Keratinocyte (primary cell): Measurements from ENCODE around the gene DPP10. TPM values are rescaled to one million over a fixed set of nuclear protein-coding genes. Genes with fewer than 3 reads are reported as not detected.
"Not testable (repeated sequence)": the region's sequence is repeated elsewhere in the genome, so short reads cannot be mapped to it uniquely, and the experiment has no call there.

Experiments used
- DNase-seq: peaks from one replicate; pipeline ENCODE4 v3.0.0-alpha.2; 2011; ENCODE audit warnings: low read depth, missing footprints, low spot score
- FAIRE-seq: peaks from 2 replicates; lab custom pipeline; 2011; peaks lifted over from hg19 to GRCh38; lab: Jason Lieb, UNC
- H2AFZ ChIP-seq: 2 replicates; pipeline ENCODE4 v1.6.0; 2012; ENCODE audit warnings: low read length, control low read depth, inconsistent platforms; ENCODE audit not compliant: control insufficient read depth
- H3K27ac ChIP-seq: 2 replicates; pipeline ENCODE4 v1.5.1; 2011; ENCODE audit warnings: low read length; ENCODE audit not compliant: control insufficient read depth, insufficient read depth
- H3K27me3 ChIP-seq: 3 replicates; pipeline ENCODE4 v1.6.0; 2011; ENCODE audit warnings: low read length; ENCODE audit not compliant: control insufficient read depth, insufficient read depth; ENCODE audit errors: extremely low read depth
- H3K36me3 ChIP-seq, 2 experiments: 2 replicates in 1 of 2; 3 replicates in 1 of 2; pipeline ENCODE4 v1.5.1; 2011; ENCODE audit warnings: low read length in 2 of 2, mild to moderate bottlenecking in 1 of 2; ENCODE audit not compliant: control insufficient read depth in 2 of 2, insufficient read depth in 2 of 2; ENCODE audit errors: extremely low read depth in 1 of 2
- H3K4me1 ChIP-seq: 3 replicates; pipeline ENCODE4 v1.5.1; 2011; ENCODE audit warnings: low read length; ENCODE audit not compliant: control insufficient read depth, insufficient read depth; ENCODE audit errors: extremely low read depth
- H3K4me2 ChIP-seq: 3 replicates; pipeline ENCODE4 v1.6.0; 2011; ENCODE audit warnings: low read depth, low read length; ENCODE audit not compliant: control insufficient read depth, insufficient read depth; ENCODE audit errors: extremely low read depth
- H3K4me3 ChIP-seq, 3 experiments: fragments of 200-600 bp in 1 of 3; sonication (generic) in 1 of 3; 2 replicates in 2 of 3; 3 replicates in 1 of 3; pipeline ENCODE4 v1.5.1; 2011 to 2016; ENCODE audit warnings: low read length in 3 of 3, mild to moderate bottlenecking in 3 of 3, control low read depth in 2 of 3, inconsistent platforms in 1 of 3, low read depth in 1 of 3, mixed read lengths in 1 of 3, mixed run types in 1 of 3, moderate library complexity in 1 of 3; ENCODE audit not compliant: control insufficient read depth in 2 of 3, insufficient read depth in 2 of 3; ENCODE audit errors: extremely low read depth in 1 of 3
- H3K79me2 ChIP-seq: 2 replicates; pipeline ENCODE4 v1.6.0; 2012; ENCODE audit warnings: low read length; ENCODE audit not compliant: control insufficient read depth, insufficient read depth
- H3K9ac ChIP-seq: 3 replicates; pipeline ENCODE4 v1.6.0; 2011; ENCODE audit warnings: low read length; ENCODE audit not compliant: control insufficient read depth, insufficient read depth; ENCODE audit errors: extremely low read depth
- H3K9me1 ChIP-seq: 3 replicates; pipeline ENCODE4 v1.6.0; 2011; ENCODE audit warnings: low read length; ENCODE audit not compliant: control insufficient read depth, insufficient read depth; ENCODE audit errors: extremely low read depth
- H3K9me3 ChIP-seq: 2 replicates; pipeline ENCODE4 v1.5.1; 2012; ENCODE audit warnings: low read depth, low read length; ENCODE audit not compliant: control insufficient read depth
- H4K20me1 ChIP-seq: 3 replicates; pipeline ENCODE4 v1.6.0; 2011; ENCODE audit warnings: low read length; ENCODE audit not compliant: control insufficient read depth, insufficient read depth; ENCODE audit errors: extremely low read depth
- CTCF ChIP-seq, 3 experiments: IDR thresholded peaks in 1 of 3; conservative IDR thresholded peaks in 1 of 3; optimal IDR thresholded peaks in 1 of 3; 2 replicates in 2 of 3; 3 replicates in 1 of 3; pipeline versions ENCODE3 to v1.5.1; 2011; ENCODE audit warnings: low read length in 3 of 3, mild to moderate bottlenecking in 3 of 3, moderate library complexity in 2 of 3, control low read depth in 1 of 3, inconsistent platforms in 1 of 3; ENCODE audit not compliant: insufficient read depth in 2 of 3; ENCODE audit errors: extremely low read depth in 1 of 3
- EZH2 ChIP-seq: IDR thresholded peaks from one replicate; pipeline ENCODE4 v1.6.1; 2012; ENCODE audit warnings: inconsistent platforms, mild to moderate bottlenecking, low read length, moderate library complexity
- dilution Hi-C: fragments of 300-500 bp; cut with MboI; formaldehyde crosslinking; loops from one replicate; pipeline ENCODE4 v1.7.0; 2020; ENCODE audit warnings: low sequenced_read_pairs; ENCODE audit not compliant: extremely low pct_ligation_motif_present
- polyA plus RNA-seq, 5 experiments: library from polyadenylated mRNA; depleted of rRNA in 3 of 5; stranded (reverse) in 3 of 5; stranded (forward) in 1 of 5; unstranded in 1 of 5; fragments of >200 nt; gene quantifications; 1 replicate in 1 of 5; 2 replicates in 3 of 5; 3 replicates in 1 of 5; pipeline versions ENCODE4 v1.2.1 to v1.2.3, GENCODE V29; 2011 to 2012; ENCODE audit warnings: missing spikeins in 2 of 5, low read depth in 1 of 5, low replicate concordance in 1 of 5

Gene DPP10
- polyA plus RNA-seq, 1 donor (not counting 4 experiments of a cell fraction or from before 2014, with no cell fraction given), result not detected

GRCh38 chr2:114962532-114962931 is 520.1 kb downstream of the DPP10 start:
- no peaks in the 10 kb centered on the region for H3K79me2 ChIP-seq
- no peaks in the 10 kb centered on the region for H3K4me1 ChIP-seq
- H3K4me2 ChIP-seq, result no peak overlapping the region
- H3K4me3 ChIP-seq, result no peak overlapping the region
- DNase-seq (no peak), FAIRE-seq (no peak)
- H2AFZ ChIP-seq, result no peak overlapping the region
- H3K36me3 ChIP-seq, result no peaks in the 10 kb centered on the region
- no peaks in the 10 kb centered on the region for H4K20me1 ChIP-seq
- H3K9ac ChIP-seq, result no peak overlapping the region
- H3K9me3 ChIP-seq, result no peaks in the 10 kb centered on the region
- H3K27me3 ChIP-seq, result no peaks in the 10 kb centered on the region
- TF ChIP-seq EZH2 (no peak), CTCF (optimal IDR thresholded peaks at IDR 0.05 in 1 of 3, IDR thresholded peaks at IDR 0.05 in 1 of 3, conservative IDR thresholded peaks at IDR 0.05 in 1 of 3; ENCODE audit: extremely low read depth in 1 of 3, insufficient read depth in 2 of 3, low read length in 3 of 3) (no peak)
- H3K27ac ChIP-seq, result no peak overlapping the region
- dilution Hi-C loops, result no loop called here
- H3K9me1 ChIP-seq, result no peaks in the 10 kb centered on the region

- H3K79me2 ChIP-seq, result no peaks in the 10 kb centered on the region
- H3K36me3 ChIP-seq, result no peaks in the 10 kb centered on the region
- FAIRE-seq (no peak), DNase-seq (no peak)
- H4K20me1 ChIP-seq, result no peaks in the 10 kb centered on the region
- no peak overlapping the region for H2AFZ ChIP-seq
- no peaks in the 10 kb centered on the region for H3K9me1 ChIP-seq
- H3K27me3 ChIP-seq, result no peaks in the 10 kb centered on the region
- TF ChIP-seq EZH2 (no peak), CTCF (optimal IDR thresholded peaks at IDR 0.05 in 1 of 3, IDR thresholded peaks at IDR 0.05 in 1 of 3, conservative IDR thresholded peaks at IDR 0.05 in 1 of 3; ENCODE audit: extremely low read depth in 1 of 3, insufficient read depth in 2 of 3, low read length in 3 of 3) (no peak)
- H3K27ac ChIP-seq, result no peak overlapping the region
- H3K4me1 ChIP-seq, result no peaks in the 10 kb centered on the region
- dilution Hi-C loops, result no loop called here
- no peak overlapping the region for H3K9ac ChIP-seq
- H3K4me3 ChIP-seq, result no peak overlapping the region
- no peaks in the 10 kb centered on the region for H3K9me3 ChIP-seq
- H3K4me2 ChIP-seq, result no peak overlapping the region
Observed at GRCh38 chr2:114968748-114969400, 526.4 kb downstream of the DPP10 start.

GRCh38 chr2:115004321-115004720 is 561.9 kb downstream of the DPP10 start:
- H4K20me1 ChIP-seq, H3K9me1 ChIP-seq, FAIRE-seq: not testable (repeated sequence)

More at GRCh38 chr2:115004321-115004720, 561.9 kb downstream of the DPP10 start:
- H3K4me2 ChIP-seq, DNase-seq, H3K4me1 ChIP-seq, H3K36me3 ChIP-seq, dilution Hi-C loops, H3K4me3 ChIP-seq, H3K9me3 ChIP-seq, H2AFZ ChIP-seq, H3K79me2 ChIP-seq, H3K9ac ChIP-seq, H3K27ac ChIP-seq, H3K27me3 ChIP-seq: not testable (repeated sequence)
